Neural cell (in vitro differentiated cells): ENCODE measurements around the gene TMED6.
A peak's percentile ranks its signal among the peaks of the same experiment; 100 is the strongest.

Experiments
- CTCF ChIP-seq: fragments of 450-650 bp; IDR thresholded peaks from 2 replicates; pipeline ENCODE4 v1.5.1; 2014; ENCODE audit warnings: antibody characterized with exemption, mild to moderate bottlenecking, moderate library complexity; ENCODE audit not compliant: poor library complexity, severe bottlenecking
- EZH2 ChIP-seq: fragments of 200-600, 300-800 bp; shearing (Covaris generic), sonication (generic); IDR thresholded peaks from 2 replicates; pipeline ENCODE4 v1.6.1; 2014; ENCODE audit warnings: antibody characterized with exemption, low read length, borderline replicate concordance, mild to moderate bottlenecking; ENCODE audit not compliant: insufficient read depth, poor library complexity, severe bottlenecking

- TF ChIP-seq CTCF (peak; percentile 86), EZH2 (no peak)
These were observed 44.8 kb upstream of the TMED6 start for GRCh38 chr16:69396187-69397061.
